GM18873 (cell line): ENCODE results near the gene MUC22.
"Not testable (repeated sequence)": the region's sequence is repeated elsewhere in the genome, so short reads cannot be mapped to it uniquely, and the experiment has no call there.

Experiments
- ATAC-seq: cut with Tn5 transposase; IDR thresholded peaks from one replicate; pipeline ENCODE4 v1.9.1; 2021; ENCODE audit warnings: mild to moderate bottlenecking, moderate library complexity, moderate number of reproducible peaks; ENCODE audit not compliant: unreplicated experiment, low FRiP score

The MUC22 gene

GRCh38 chr6:30991891-30992290 lies 18.4 kb upstream of the MUC22 start:
- ATAC-seq: no peak

- no peak for ATAC-seq
These were observed 13.0 kb upstream of the MUC22 start for GRCh38 chr6:30997301-30997700.

- no peak for ATAC-seq
These were observed 11.5 kb upstream of the MUC22 start for GRCh38 chr6:30998785-30999184.

- not testable (repeated sequence) for ATAC-seq
These were observed 10.0 kb upstream of the MUC22 start for GRCh38 chr6:31000067-31000860.

- no peak for ATAC-seq
These were observed 8.9 kb upstream of the MUC22 start for GRCh38 chr6:31001281-31001888.

GRCh38 chr6:31002471-31002870 lies 7.8 kb upstream of the MUC22 start:
- ATAC-seq: no peak

GRCh38 chr6:31004794-31005193 lies 5.5 kb upstream of the MUC22 start:
- no peak for ATAC-seq

GRCh38 chr6:31005249-31006020 lies 4.8 kb upstream of the MUC22 start:
- ATAC-seq: no peak

GRCh38 chr6:31007694-31008093 lies 2.6 kb upstream of the MUC22 start:
- no peak for ATAC-seq

GRCh38 chr6:31008165-31008564 lies 2.1 kb upstream of the MUC22 start:
- ATAC-seq: no peak

GRCh38 chr6:31009731-31010130 lies 543 bp upstream of the MUC22 start:
- ATAC-seq: no peak

- no peak for ATAC-seq
These were observed 879 bp downstream of the MUC22 start for GRCh38 chr6:31011153-31011552.

- no peak for ATAC-seq
These were observed 6.5 kb downstream of the MUC22 start for GRCh38 chr6:31016659-31017299.

- not testable (repeated sequence) for ATAC-seq
These were observed 7.2 kb downstream of the MUC22 start for GRCh38 chr6:31017436-31017835.

GRCh38 chr6:31020057-31020456 lies 9.8 kb downstream of the MUC22 start:
- no peak for ATAC-seq

GRCh38 chr6:31020631-31021255 lies 10.5 kb downstream of the MUC22 start:
- ATAC-seq: not testable (repeated sequence)

- ATAC-seq: not testable (repeated sequence)
These were observed 11.6 kb downstream of the MUC22 start for GRCh38 chr6:31021705-31022531.

GRCh38 chr6:31025595-31025994 lies 15.3 kb downstream of the MUC22 start:
- no peak for ATAC-seq

GRCh38 chr6:31031095-31031494 lies 20.8 kb downstream of the MUC22 start:
- no peak for ATAC-seq

GRCh38 chr6:31033075-31033474 lies 22.8 kb downstream of the MUC22 start:
- no peak for ATAC-seq
